H9 (cell line): ENCODE data around the gene CLCN2. TPM values are rescaled to one million over a fixed set of nuclear protein-coding genes. Genes with fewer than 3 reads are reported as not detected.

ENCODE experiments used
- DNase-seq: peaks from one replicate; pipeline ENCODE4 v3.0.0-alpha.2; 2017
- H2AFZ ChIP-seq: one replicate; pipeline ENCODE4 v1.6.1; 2013; ENCODE audit warnings: mild to moderate bottlenecking, low read length, control low read depth, moderate library complexity
- H2AK5ac ChIP-seq: 2 replicates; pipeline ENCODE4 v1.6.1; 2013; ENCODE audit warnings: low read length, control low read depth, mixed read lengths; ENCODE audit not compliant: insufficient read length
- H2BK120ac ChIP-seq: one replicate; pipeline ENCODE4 v1.6.1; 2013; ENCODE audit warnings: low read depth, mild to moderate bottlenecking, low read length, control low read depth, inconsistent platforms; ENCODE audit not compliant: poor library complexity, severe bottlenecking
- H2BK12ac ChIP-seq: 2 replicates; pipeline ENCODE4 v1.6.1; 2013; ENCODE audit warnings: low read length, control low read depth, mixed read lengths, low read depth; ENCODE audit not compliant: insufficient read length
- H2BK15ac ChIP-seq: 2 replicates; pipeline ENCODE4 v1.6.1; 2013; ENCODE audit warnings: low read depth, low read length, control low read depth
- H2BK20ac ChIP-seq: one replicate; pipeline ENCODE4 v1.6.1; 2013; ENCODE audit warnings: low read depth, mild to moderate bottlenecking, low read length, control low read depth, inconsistent platforms; ENCODE audit not compliant: poor library complexity, severe bottlenecking
- H2BK5ac ChIP-seq: 2 replicates; pipeline ENCODE4 v1.6.1; 2013; ENCODE audit warnings: low read length, control low read depth, mixed read lengths; ENCODE audit not compliant: insufficient read length
- H3K14ac ChIP-seq: 2 replicates; pipeline ENCODE4 v1.6.1; 2013; ENCODE audit warnings: low read length, control low read depth; ENCODE audit not compliant: insufficient read depth
- H3K18ac ChIP-seq: 2 replicates; pipeline ENCODE4 v1.6.1; 2013; ENCODE audit warnings: low read depth, mild to moderate bottlenecking, mixed read lengths, low read length, control low read depth; ENCODE audit not compliant: insufficient read length
- H3K23ac ChIP-seq: 2 replicates; pipeline ENCODE4 v1.6.1; 2013; ENCODE audit warnings: low read length, control low read depth, mixed read lengths, low read depth; ENCODE audit not compliant: insufficient read length
- H3K23me2 ChIP-seq: 2 replicates; pipeline ENCODE4 v1.6.1; 2013; ENCODE audit warnings: low read depth, mild to moderate bottlenecking, mixed read lengths, low read length, control low read depth; ENCODE audit not compliant: insufficient read length, poor library complexity, severe bottlenecking
- H3K27ac ChIP-seq: 2 replicates; pipeline ENCODE4 v1.5.1; 2013; ENCODE audit warnings: low read length, control low read depth, mixed read lengths, low read depth; ENCODE audit not compliant: insufficient read length
- H3K27me3 ChIP-seq: 2 replicates; pipeline ENCODE4 v1.6.1; 2013; ENCODE audit warnings: low read length, control low read depth, inconsistent platforms; ENCODE audit not compliant: insufficient read depth
- H3K4ac ChIP-seq: 2 replicates; pipeline ENCODE4 v1.6.1; 2013; ENCODE audit warnings: low read depth, mild to moderate bottlenecking, control low read depth, inconsistent platforms, low read length, moderate library complexity
- H3K4me1 ChIP-seq: 2 replicates; pipeline ENCODE4 v1.6.1; 2013; ENCODE audit warnings: low read length, control low read depth, inconsistent platforms; ENCODE audit not compliant: insufficient read depth
- H3K4me2 ChIP-seq: 2 replicates; pipeline ENCODE4 v1.6.1; 2013; ENCODE audit warnings: low read length, control low read depth, mixed read lengths; ENCODE audit not compliant: insufficient read length, insufficient read depth
- H3K56ac ChIP-seq: 2 replicates; pipeline ENCODE4 v1.6.1; 2013; ENCODE audit warnings: low read depth, mild to moderate bottlenecking, mixed read lengths, low read length, control low read depth; ENCODE audit not compliant: insufficient read length
- H3K79me1 ChIP-seq: 2 replicates; pipeline ENCODE4 v1.6.1; 2013; ENCODE audit warnings: low read depth, mild to moderate bottlenecking, moderate library complexity, low read length, control low read depth, inconsistent platforms; ENCODE audit not compliant: insufficient read depth, poor library complexity, severe bottlenecking
- H3K79me2 ChIP-seq: 2 replicates; pipeline ENCODE4 v1.6.1; 2013; ENCODE audit warnings: low read length, control low read depth, inconsistent platforms; ENCODE audit not compliant: insufficient read depth
- H3K9ac ChIP-seq: 2 replicates; pipeline ENCODE4 v1.6.1; 2013; ENCODE audit warnings: low read length, control low read depth, mixed read lengths; ENCODE audit not compliant: insufficient read length; ENCODE audit errors: extremely low read depth
- H3K9me3 ChIP-seq: one replicate; pipeline ENCODE4 v1.6.1; 2013; ENCODE audit warnings: low read depth, low read length, inconsistent platforms; ENCODE audit not compliant: control insufficient read depth
- H3T11ph ChIP-seq: one replicate; pipeline ENCODE4 v1.6.1; 2013; ENCODE audit warnings: mild to moderate bottlenecking, low read length, control low read depth, inconsistent platforms
- H4K20me1 ChIP-seq: one replicate; pipeline ENCODE4 v1.6.1; 2013; ENCODE audit not compliant: control insufficient read depth, insufficient read length, insufficient read depth
- H4K5ac ChIP-seq: 2 replicates; pipeline ENCODE4 v1.6.1; 2013; ENCODE audit warnings: low read depth, mild to moderate bottlenecking, mixed read lengths, low read length, control low read depth; ENCODE audit not compliant: insufficient read length
- H4K8ac ChIP-seq: replicated peaks from 2 replicates; pipeline ENCODE4 v1.6.1; 2013; ENCODE audit warnings: low read length, control low read depth, mixed read lengths, low read depth; ENCODE audit not compliant: insufficient read length
- H4K91ac ChIP-seq: 2 replicates; pipeline ENCODE4 v1.6.1; 2013; ENCODE audit warnings: low read depth, mild to moderate bottlenecking, moderate library complexity, mixed read lengths, low read length, control low read depth; ENCODE audit not compliant: insufficient read length
- H3K27ac Mint-ChIP-seq, 3 experiments: 2 replicates in 2 of 3; 3 replicates in 1 of 3; pipeline ENCODE4 v1.8.0; 2020 to 2021; ENCODE audit warnings: mixed read lengths in 3 of 3, mild to moderate bottlenecking in 1 of 3, moderate library complexity in 1 of 3
- H3K27me3 Mint-ChIP-seq: 2 replicates; pipeline ENCODE4 v1.8.0; 2021; ENCODE audit warnings: low read depth, mild to moderate bottlenecking, moderate library complexity, mixed read lengths
- H3K36me3 Mint-ChIP-seq, 3 experiments: 2 replicates in 2 of 3; 3 replicates in 1 of 3; pipeline ENCODE4 v1.8.0; 2020 to 2021; ENCODE audit warnings: low read depth in 3 of 3, mixed read lengths in 3 of 3; ENCODE audit not compliant: insufficient read depth in 1 of 3
- H3K4me1 Mint-ChIP-seq, 2 experiments: 2 replicates each; pipeline ENCODE4 v1.8.0; 2020; ENCODE audit warnings: mixed read lengths in 2 of 2
- H3K4me3 Mint-ChIP-seq, 2 experiments: 2 replicates in 1 of 2; 3 replicates in 1 of 2; pipeline ENCODE4 v1.8.0; 2020 to 2021; ENCODE audit warnings: mild to moderate bottlenecking in 2 of 2, mixed read lengths in 2 of 2, moderate library complexity in 1 of 2
- H3K9me3 Mint-ChIP-seq, 2 experiments: 2 replicates in 1 of 2; 3 replicates in 1 of 2; pipeline ENCODE4 v1.8.0; 2020; ENCODE audit warnings: mild to moderate bottlenecking in 2 of 2, mixed read lengths in 2 of 2, moderate library complexity in 1 of 2
- CTCF ChIP-seq: fragments of 200-600 bp; sonication (generic); conservative IDR thresholded peaks from 3 replicates; pipeline ENCODE4 v1.8.0; 2021; ENCODE audit warnings: antibody characterized with exemption, mild to moderate bottlenecking
- WGBS: extraction: QIAGEN DNeasy Blood & Tissue Kit; methylation state at CpG from one replicate; pipeline ENCODE4 v1.1.7; 2013; ENCODE audit warnings: missing lambda C conversion rate, low lambda C conversion rate, mixed read lengths; ENCODE audit not compliant: insufficient read length; ENCODE audit errors: extremely low coverage; 5-methylcytosine and 5-hydroxymethylcytosine counted together
- total RNA-seq: library from RNA; stranded (reverse); gene quantifications from 2 replicates; pipeline ENCODE4 v1.2.1, GENCODE V29; 2021

CLCN2 gene
- total RNA-seq, 1 experiment from 2014 or later = 17.2 TPM

- no peaks in the 10 kb centered on the region for H3K9me3 ChIP-seq
These were observed 7.9 kb downstream of the CLCN2 start for GRCh38 chr3:184353546-184353941.

More at GRCh38 chr3:184353546-184353941, 7.9 kb downstream of the CLCN2 start:
- Mint-ChIP-seq H3K27ac (no peak overlapping the region), H3K4me3 (no peak overlapping the region), H3K9me3 (no peaks in the 10 kb centered on the region; a peak in 1 of 5 replicates), H3K27me3 (no peaks in the 10 kb centered on the region; the same call in 1 of the 2 replicates), H3K4me1 (peaks cover 7 to 16% of the 10 kb centered on the region in 2 experiments), H3K36me3 (peaks cover 22 to 57% (median 52%) of the 10 kb centered on the region in 3 experiments; a peak in 6 of 7 replicates)
- H3T11ph ChIP-seq = no peak overlapping the region
- H2BK120ac ChIP-seq = no peak overlapping the region
- no CpG with 5 or more reads among the region's 11 CpGs for WGBS
- no peak overlapping the region for H4K8ac ChIP-seq
- no peak overlapping the region for H3K18ac ChIP-seq
- TF ChIP-seq CTCF = no peak
- H3K79me2 ChIP-seq = no peaks in the 10 kb centered on the region
- no peaks in the 10 kb centered on the region for H3K4me1 ChIP-seq
- no peak overlapping the region for H3K14ac ChIP-seq
- no peak overlapping the region for H4K91ac ChIP-seq
- H2AFZ ChIP-seq = no peak overlapping the region
- H2BK15ac ChIP-seq = no peak overlapping the region
- no peak overlapping the region for H3K23ac ChIP-seq
- H2BK20ac ChIP-seq = no peak overlapping the region
- no peaks in the 10 kb centered on the region for H4K20me1 ChIP-seq
- no peaks in the 10 kb centered on the region for H3K23me2 ChIP-seq
- no peak overlapping the region for H3K56ac ChIP-seq
- H4K5ac ChIP-seq = no peak overlapping the region
- no peak overlapping the region for H2BK12ac ChIP-seq
- H3K79me1 ChIP-seq = no peaks in the 10 kb centered on the region
- H3K4ac ChIP-seq = no peak overlapping the region
- H2AK5ac ChIP-seq = no peak overlapping the region
- H3K27ac ChIP-seq = no peak overlapping the region
- H3K27me3 ChIP-seq = no peaks in the 10 kb centered on the region
- H3K9ac ChIP-seq = no peak overlapping the region
- H2BK5ac ChIP-seq = no peak overlapping the region
- H3K4me2 ChIP-seq = no peak overlapping the region
- DNase-seq = no peak
